Keratinocyte (primary cell): ENCODE results near the gene TRIB2. TPM values are rescaled to one million over a fixed set of nuclear protein-coding genes. Genes with fewer than 3 reads are reported as not detected.
"Not testable (repeated sequence)": the region's sequence is repeated elsewhere in the genome, so short reads cannot be mapped to it uniquely, and the experiment has no call there.

Source experiments
- DNase-seq: peaks from one replicate; pipeline ENCODE4 v3.0.0-alpha.2; 2011; ENCODE audit warnings: low read depth, missing footprints, low spot score
- FAIRE-seq: peaks from 2 replicates; lab custom pipeline; 2011; peaks lifted over from hg19 to GRCh38; lab: Jason Lieb, UNC
- H2AFZ ChIP-seq: 2 replicates; pipeline ENCODE4 v1.6.0; 2012; ENCODE audit warnings: low read length, control low read depth, inconsistent platforms; ENCODE audit not compliant: control insufficient read depth
- H3K27ac ChIP-seq: 2 replicates; pipeline ENCODE4 v1.5.1; 2011; ENCODE audit warnings: low read length; ENCODE audit not compliant: control insufficient read depth, insufficient read depth
- H3K27me3 ChIP-seq: 3 replicates; pipeline ENCODE4 v1.6.0; 2011; ENCODE audit warnings: low read length; ENCODE audit not compliant: control insufficient read depth, insufficient read depth; ENCODE audit errors: extremely low read depth
- H3K36me3 ChIP-seq, 2 experiments: 2 replicates in 1 of 2; 3 replicates in 1 of 2; pipeline ENCODE4 v1.5.1; 2011; ENCODE audit warnings: low read length in 2 of 2, mild to moderate bottlenecking in 1 of 2; ENCODE audit not compliant: control insufficient read depth in 2 of 2, insufficient read depth in 2 of 2; ENCODE audit errors: extremely low read depth in 1 of 2
- H3K4me1 ChIP-seq: 3 replicates; pipeline ENCODE4 v1.5.1; 2011; ENCODE audit warnings: low read length; ENCODE audit not compliant: control insufficient read depth, insufficient read depth; ENCODE audit errors: extremely low read depth
- H3K4me2 ChIP-seq: 3 replicates; pipeline ENCODE4 v1.6.0; 2011; ENCODE audit warnings: low read depth, low read length; ENCODE audit not compliant: control insufficient read depth, insufficient read depth; ENCODE audit errors: extremely low read depth
- H3K4me3 ChIP-seq, 3 experiments: fragments of 200-600 bp in 1 of 3; sonication (generic) in 1 of 3; 2 replicates in 2 of 3; 3 replicates in 1 of 3; pipeline ENCODE4 v1.5.1; 2011 to 2016; ENCODE audit warnings: low read length in 3 of 3, mild to moderate bottlenecking in 3 of 3, control low read depth in 2 of 3, inconsistent platforms in 1 of 3, low read depth in 1 of 3, mixed read lengths in 1 of 3, mixed run types in 1 of 3, moderate library complexity in 1 of 3; ENCODE audit not compliant: control insufficient read depth in 2 of 3, insufficient read depth in 2 of 3; ENCODE audit errors: extremely low read depth in 1 of 3
- H3K79me2 ChIP-seq: 2 replicates; pipeline ENCODE4 v1.6.0; 2012; ENCODE audit warnings: low read length; ENCODE audit not compliant: control insufficient read depth, insufficient read depth
- H3K9ac ChIP-seq: 3 replicates; pipeline ENCODE4 v1.6.0; 2011; ENCODE audit warnings: low read length; ENCODE audit not compliant: control insufficient read depth, insufficient read depth; ENCODE audit errors: extremely low read depth
- H3K9me1 ChIP-seq: 3 replicates; pipeline ENCODE4 v1.6.0; 2011; ENCODE audit warnings: low read length; ENCODE audit not compliant: control insufficient read depth, insufficient read depth; ENCODE audit errors: extremely low read depth
- H3K9me3 ChIP-seq: 2 replicates; pipeline ENCODE4 v1.5.1; 2012; ENCODE audit warnings: low read depth, low read length; ENCODE audit not compliant: control insufficient read depth
- H4K20me1 ChIP-seq: 3 replicates; pipeline ENCODE4 v1.6.0; 2011; ENCODE audit warnings: low read length; ENCODE audit not compliant: control insufficient read depth, insufficient read depth; ENCODE audit errors: extremely low read depth
- EZH2 ChIP-seq: IDR thresholded peaks from one replicate; pipeline ENCODE4 v1.6.1; 2012; ENCODE audit warnings: inconsistent platforms, mild to moderate bottlenecking, low read length, moderate library complexity
- dilution Hi-C: fragments of 300-500 bp; cut with MboI; formaldehyde crosslinking; loops from one replicate; pipeline ENCODE4 v1.7.0; 2020; ENCODE audit warnings: low sequenced_read_pairs; ENCODE audit not compliant: extremely low pct_ligation_motif_present
- polyA plus RNA-seq, 5 experiments: library from polyadenylated mRNA; depleted of rRNA in 3 of 5; stranded (reverse) in 3 of 5; stranded (forward) in 1 of 5; unstranded in 1 of 5; fragments of >200 nt; gene quantifications; 1 replicate in 1 of 5; 2 replicates in 3 of 5; 3 replicates in 1 of 5; pipeline versions ENCODE4 v1.2.1 to v1.2.3, GENCODE V29; 2011 to 2012; ENCODE audit warnings: missing spikeins in 2 of 5, low read depth in 1 of 5, low replicate concordance in 1 of 5
- TF ChIP-seq, protein P1 (sequence below), 3 experiments: IDR thresholded peaks in 1 of 3; conservative IDR thresholded peaks in 1 of 3; optimal IDR thresholded peaks in 1 of 3; 2 replicates in 2 of 3; 3 replicates in 1 of 3; pipeline versions ENCODE3 to v1.5.1; 2011; ENCODE audit warnings: low read length in 3 of 3, mild to moderate bottlenecking in 3 of 3, moderate library complexity in 2 of 3, control low read depth in 1 of 3, inconsistent platforms in 1 of 3; ENCODE audit not compliant: insufficient read depth in 2 of 3; ENCODE audit errors: extremely low read depth in 1 of 3

Gene TRIB2
- polyA plus RNA-seq, 1 donor (not counting 4 experiments of a cell fraction or from before 2014, with no cell fraction given): 7.7 TPM

DNA sequence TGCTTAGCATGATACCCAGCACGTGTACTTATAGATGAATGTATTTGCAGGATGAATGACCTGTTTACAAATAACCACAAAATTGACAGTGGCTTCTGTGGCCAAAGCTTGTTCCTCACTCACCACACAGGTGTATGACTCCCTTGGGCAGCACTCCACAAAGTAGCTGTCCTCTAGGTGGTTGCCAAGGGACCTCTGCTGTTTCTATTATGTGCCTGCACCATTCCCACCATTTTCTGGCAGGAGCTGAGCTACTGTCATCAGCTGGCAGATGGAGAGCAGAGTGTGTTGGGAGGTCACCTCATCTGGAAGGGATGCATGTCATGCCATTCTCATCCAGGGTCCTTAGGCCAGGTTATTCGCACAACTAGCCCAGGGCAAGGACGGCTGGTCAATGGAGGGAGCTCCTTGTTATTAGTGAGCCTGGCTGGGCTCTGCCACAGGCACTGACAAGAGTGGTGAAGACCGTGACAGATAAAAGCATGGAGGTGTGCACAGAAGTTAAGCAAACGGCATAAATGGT lies 37.1 kb upstream of the TRIB2 start:
- Histone ChIP-seq H2AFZ (no peak overlapping the region), H3K36me3 (no peaks in the 10 kb centered on the region), H3K9me3 (no peaks in the 10 kb centered on the region), H3K27ac (no peak overlapping the region), H3K9me1 (no peaks in the 10 kb centered on the region), H3K27me3 (no peaks in the 10 kb centered on the region), H4K20me1 (no peaks in the 10 kb centered on the region), H3K4me1 (peaks cover 10% of the 10 kb centered on the region), H3K9ac (no peak overlapping the region), H3K4me2 (no peak overlapping the region), H3K79me2 (no peaks in the 10 kb centered on the region), H3K4me3 (no peak overlapping the region)
- TF ChIP-seq EZH2: no peak
- TF ChIP-seq, protein P1, sequence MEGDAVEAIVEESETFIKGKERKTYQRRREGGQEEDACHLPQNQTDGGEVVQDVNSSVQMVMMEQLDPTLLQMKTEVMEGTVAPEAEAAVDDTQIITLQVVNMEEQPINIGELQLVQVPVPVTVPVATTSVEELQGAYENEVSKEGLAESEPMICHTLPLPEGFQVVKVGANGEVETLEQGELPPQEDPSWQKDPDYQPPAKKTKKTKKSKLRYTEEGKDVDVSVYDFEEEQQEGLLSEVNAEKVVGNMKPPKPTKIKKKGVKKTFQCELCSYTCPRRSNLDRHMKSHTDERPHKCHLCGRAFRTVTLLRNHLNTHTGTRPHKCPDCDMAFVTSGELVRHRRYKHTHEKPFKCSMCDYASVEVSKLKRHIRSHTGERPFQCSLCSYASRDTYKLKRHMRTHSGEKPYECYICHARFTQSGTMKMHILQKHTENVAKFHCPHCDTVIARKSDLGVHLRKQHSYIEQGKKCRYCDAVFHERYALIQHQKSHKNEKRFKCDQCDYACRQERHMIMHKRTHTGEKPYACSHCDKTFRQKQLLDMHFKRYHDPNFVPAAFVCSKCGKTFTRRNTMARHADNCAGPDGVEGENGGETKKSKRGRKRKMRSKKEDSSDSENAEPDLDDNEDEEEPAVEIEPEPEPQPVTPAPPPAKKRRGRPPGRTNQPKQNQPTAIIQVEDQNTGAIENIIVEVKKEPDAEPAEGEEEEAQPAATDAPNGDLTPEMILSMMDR (optimal IDR thresholded peaks at IDR 0.05 in 1 of 3, IDR thresholded peaks at IDR 0.05 in 1 of 3, conservative IDR thresholded peaks at IDR 0.05 in 1 of 3; ENCODE audit: extremely low read depth in 1 of 3, insufficient read depth in 2 of 3, low read length in 3 of 3): no peak
- FAIRE-seq (no peak), DNase-seq (no peak)
- dilution Hi-C loops: no loop called here

DNA sequence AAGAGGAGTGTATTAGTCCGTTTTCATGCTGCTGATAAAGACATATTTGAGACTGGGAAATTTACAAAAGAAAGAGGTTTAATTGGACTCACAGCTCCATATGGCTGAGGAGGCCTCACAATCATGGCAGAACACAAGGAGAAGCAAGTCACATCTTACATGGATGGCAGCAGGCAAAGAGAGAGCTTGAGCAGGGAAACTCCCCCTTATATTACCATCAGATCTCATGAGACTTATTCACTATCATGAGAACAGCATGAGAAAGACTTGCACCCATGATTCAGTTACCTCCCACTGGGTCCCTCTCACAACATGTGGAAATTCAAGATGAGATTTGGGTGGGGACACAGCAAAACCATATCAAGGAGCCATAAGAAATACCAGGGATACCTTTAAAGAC lies 36.6 kb upstream of the TRIB2 start:
- H3K4me2 ChIP-seq, FAIRE-seq, H4K20me1 ChIP-seq, H3K36me3 ChIP-seq, H3K9me1 ChIP-seq, H3K27ac ChIP-seq, H3K27me3 ChIP-seq, dilution Hi-C loops, DNase-seq, H3K79me2 ChIP-seq, H3K9me3 ChIP-seq, H3K9ac ChIP-seq, H2AFZ ChIP-seq, H3K4me3 ChIP-seq: not testable (repeated sequence)
- peaks cover 12% of the 10 kb centered on the region for H3K4me1 ChIP-seq

DNA sequence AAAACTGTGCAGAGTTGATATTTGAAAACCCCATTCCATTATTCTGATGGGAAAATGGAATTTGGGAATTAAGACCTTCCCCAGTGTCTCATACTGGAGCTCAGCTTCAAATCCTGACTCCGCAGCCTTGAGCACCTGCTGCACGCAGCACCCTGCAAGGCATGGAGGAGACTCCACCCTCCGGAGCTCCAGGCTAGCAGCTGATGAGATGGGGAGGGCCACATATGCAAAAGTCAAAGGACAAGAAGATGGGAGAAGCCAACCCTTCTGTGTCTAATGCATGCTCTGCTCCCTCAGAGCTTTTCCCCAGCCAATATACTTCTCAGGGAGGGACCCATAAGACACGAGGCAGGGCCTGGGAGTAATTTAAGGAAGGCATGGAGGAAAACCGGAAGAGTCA lies 34.7 kb upstream of the TRIB2 start:
- Histone ChIP-seq H3K9me3 (no peaks in the 10 kb centered on the region), H3K79me2 (no peaks in the 10 kb centered on the region), H3K9ac (no peak overlapping the region), H3K36me3 (no peaks in the 10 kb centered on the region), H2AFZ (no peak overlapping the region), H3K27ac (no peak overlapping the region), H3K4me3 (no peak overlapping the region), H3K4me2 (no peak overlapping the region), H3K4me1 (peaks cover 10% of the 10 kb centered on the region), H3K9me1 (no peaks in the 10 kb centered on the region), H4K20me1 (no peaks in the 10 kb centered on the region), H3K27me3 (no peaks in the 10 kb centered on the region)
- TF ChIP-seq, protein P1 (optimal IDR thresholded peaks at IDR 0.05 in 1 of 3, IDR thresholded peaks at IDR 0.05 in 1 of 3, conservative IDR thresholded peaks at IDR 0.05 in 1 of 3; ENCODE audit: extremely low read depth in 1 of 3, insufficient read depth in 2 of 3, low read length in 3 of 3): no peak
- TF ChIP-seq EZH2: no peak
- no peak for DNase-seq
- FAIRE-seq: no peak
- dilution Hi-C loops: no loop called here
